Measurements from ENCODE around the gene DYNC1I1.

- TF ChIP-seq, protein P1, sequence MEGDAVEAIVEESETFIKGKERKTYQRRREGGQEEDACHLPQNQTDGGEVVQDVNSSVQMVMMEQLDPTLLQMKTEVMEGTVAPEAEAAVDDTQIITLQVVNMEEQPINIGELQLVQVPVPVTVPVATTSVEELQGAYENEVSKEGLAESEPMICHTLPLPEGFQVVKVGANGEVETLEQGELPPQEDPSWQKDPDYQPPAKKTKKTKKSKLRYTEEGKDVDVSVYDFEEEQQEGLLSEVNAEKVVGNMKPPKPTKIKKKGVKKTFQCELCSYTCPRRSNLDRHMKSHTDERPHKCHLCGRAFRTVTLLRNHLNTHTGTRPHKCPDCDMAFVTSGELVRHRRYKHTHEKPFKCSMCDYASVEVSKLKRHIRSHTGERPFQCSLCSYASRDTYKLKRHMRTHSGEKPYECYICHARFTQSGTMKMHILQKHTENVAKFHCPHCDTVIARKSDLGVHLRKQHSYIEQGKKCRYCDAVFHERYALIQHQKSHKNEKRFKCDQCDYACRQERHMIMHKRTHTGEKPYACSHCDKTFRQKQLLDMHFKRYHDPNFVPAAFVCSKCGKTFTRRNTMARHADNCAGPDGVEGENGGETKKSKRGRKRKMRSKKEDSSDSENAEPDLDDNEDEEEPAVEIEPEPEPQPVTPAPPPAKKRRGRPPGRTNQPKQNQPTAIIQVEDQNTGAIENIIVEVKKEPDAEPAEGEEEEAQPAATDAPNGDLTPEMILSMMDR (IDR thresholded peaks at IDR 0.05; ENCODE audit: low read depth, low read length, missing input control) = no peak
- no peak for TF ChIP-seq TAF1 (conservative IDR thresholded peaks at IDR 0.05)
- TF ChIP-seq SP1 (IDR thresholded peaks at IDR 0.05) = no peak
- TF ChIP-seq RXRA (IDR thresholded peaks at IDR 0.05) = no peak
- TF ChIP-seq, protein P2, sequence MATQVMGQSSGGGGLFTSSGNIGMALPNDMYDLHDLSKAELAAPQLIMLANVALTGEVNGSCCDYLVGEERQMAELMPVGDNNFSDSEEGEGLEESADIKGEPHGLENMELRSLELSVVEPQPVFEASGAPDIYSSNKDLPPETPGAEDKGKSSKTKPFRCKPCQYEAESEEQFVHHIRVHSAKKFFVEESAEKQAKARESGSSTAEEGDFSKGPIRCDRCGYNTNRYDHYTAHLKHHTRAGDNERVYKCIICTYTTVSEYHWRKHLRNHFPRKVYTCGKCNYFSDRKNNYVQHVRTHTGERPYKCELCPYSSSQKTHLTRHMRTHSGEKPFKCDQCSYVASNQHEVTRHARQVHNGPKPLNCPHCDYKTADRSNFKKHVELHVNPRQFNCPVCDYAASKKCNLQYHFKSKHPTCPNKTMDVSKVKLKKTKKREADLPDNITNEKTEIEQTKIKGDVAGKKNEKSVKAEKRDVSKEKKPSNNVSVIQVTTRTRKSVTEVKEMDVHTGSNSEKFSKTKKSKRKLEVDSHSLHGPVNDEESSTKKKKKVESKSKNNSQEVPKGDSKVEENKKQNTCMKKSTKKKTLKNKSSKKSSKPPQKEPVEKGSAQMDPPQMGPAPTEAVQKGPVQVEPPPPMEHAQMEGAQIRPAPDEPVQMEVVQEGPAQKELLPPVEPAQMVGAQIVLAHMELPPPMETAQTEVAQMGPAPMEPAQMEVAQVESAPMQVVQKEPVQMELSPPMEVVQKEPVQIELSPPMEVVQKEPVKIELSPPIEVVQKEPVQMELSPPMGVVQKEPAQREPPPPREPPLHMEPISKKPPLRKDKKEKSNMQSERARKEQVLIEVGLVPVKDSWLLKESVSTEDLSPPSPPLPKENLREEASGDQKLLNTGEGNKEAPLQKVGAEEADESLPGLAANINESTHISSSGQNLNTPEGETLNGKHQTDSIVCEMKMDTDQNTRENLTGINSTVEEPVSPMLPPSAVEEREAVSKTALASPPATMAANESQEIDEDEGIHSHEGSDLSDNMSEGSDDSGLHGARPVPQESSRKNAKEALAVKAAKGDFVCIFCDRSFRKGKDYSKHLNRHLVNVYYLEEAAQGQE (IDR thresholded peaks at IDR 0.05) = no peak
- no peak for TF ChIP-seq RAD21 (IDR thresholded peaks at IDR 0.05)
- no peak for TF ChIP-seq JUND (IDR thresholded peaks at IDR 0.05)
- TF ChIP-seq HNF4A (conservative IDR thresholded peaks at IDR 0.05) = no peak
- TF ChIP-seq YY1 (IDR thresholded peaks at IDR 0.05) = no peak
- no peak for TF ChIP-seq GABPA (IDR thresholded peaks at IDR 0.05 in 1 of 2, conservative IDR thresholded peaks at IDR 0.05 in 1 of 2)
- TF ChIP-seq MAX (IDR thresholded peaks at IDR 0.05) = no peak
- TF ChIP-seq, protein P3, sequence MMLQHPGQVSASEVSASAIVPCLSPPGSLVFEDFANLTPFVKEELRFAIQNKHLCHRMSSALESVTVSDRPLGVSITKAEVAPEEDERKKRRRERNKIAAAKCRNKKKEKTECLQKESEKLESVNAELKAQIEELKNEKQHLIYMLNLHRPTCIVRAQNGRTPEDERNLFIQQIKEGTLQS (IDR thresholded peaks at IDR 0.05) = no peak
- TF ChIP-seq EGR1 (IDR thresholded peaks at IDR 0.05; ENCODE audit: low read depth in 2 of 2) = no peak
- TF ChIP-seq, protein P4, sequence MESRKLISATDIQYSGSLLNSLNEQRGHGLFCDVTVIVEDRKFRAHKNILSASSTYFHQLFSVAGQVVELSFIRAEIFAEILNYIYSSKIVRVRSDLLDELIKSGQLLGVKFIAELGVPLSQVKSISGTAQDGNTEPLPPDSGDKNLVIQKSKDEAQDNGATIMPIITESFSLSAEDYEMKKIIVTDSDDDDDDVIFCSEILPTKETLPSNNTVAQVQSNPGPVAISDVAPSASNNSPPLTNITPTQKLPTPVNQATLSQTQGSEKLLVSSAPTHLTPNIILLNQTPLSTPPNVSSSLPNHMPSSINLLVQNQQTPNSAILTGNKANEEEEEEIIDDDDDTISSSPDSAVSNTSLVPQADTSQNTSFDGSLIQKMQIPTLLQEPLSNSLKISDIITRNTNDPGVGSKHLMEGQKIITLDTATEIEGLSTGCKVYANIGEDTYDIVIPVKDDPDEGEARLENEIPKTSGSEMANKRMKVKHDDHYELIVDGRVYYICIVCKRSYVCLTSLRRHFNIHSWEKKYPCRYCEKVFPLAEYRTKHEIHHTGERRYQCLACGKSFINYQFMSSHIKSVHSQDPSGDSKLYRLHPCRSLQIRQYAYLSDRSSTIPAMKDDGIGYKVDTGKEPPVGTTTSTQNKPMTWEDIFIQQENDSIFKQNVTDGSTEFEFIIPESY (IDR thresholded peaks at IDR 0.05) = no peak
Measured at GRCh38 chr7:95784796-95785195, 12.4 kb downstream of the DYNC1I1 start.
